ENCODE results near the gene PRSS56. TPM values are rescaled to one million over a fixed set of nuclear protein-coding genes. Genes with fewer than 3 reads are reported as not detected.

Gene PRSS56
- not detected in 2 replicates for total RNA-seq (2014; rRNA removed; shearing (Covaris generic))

DNA sequence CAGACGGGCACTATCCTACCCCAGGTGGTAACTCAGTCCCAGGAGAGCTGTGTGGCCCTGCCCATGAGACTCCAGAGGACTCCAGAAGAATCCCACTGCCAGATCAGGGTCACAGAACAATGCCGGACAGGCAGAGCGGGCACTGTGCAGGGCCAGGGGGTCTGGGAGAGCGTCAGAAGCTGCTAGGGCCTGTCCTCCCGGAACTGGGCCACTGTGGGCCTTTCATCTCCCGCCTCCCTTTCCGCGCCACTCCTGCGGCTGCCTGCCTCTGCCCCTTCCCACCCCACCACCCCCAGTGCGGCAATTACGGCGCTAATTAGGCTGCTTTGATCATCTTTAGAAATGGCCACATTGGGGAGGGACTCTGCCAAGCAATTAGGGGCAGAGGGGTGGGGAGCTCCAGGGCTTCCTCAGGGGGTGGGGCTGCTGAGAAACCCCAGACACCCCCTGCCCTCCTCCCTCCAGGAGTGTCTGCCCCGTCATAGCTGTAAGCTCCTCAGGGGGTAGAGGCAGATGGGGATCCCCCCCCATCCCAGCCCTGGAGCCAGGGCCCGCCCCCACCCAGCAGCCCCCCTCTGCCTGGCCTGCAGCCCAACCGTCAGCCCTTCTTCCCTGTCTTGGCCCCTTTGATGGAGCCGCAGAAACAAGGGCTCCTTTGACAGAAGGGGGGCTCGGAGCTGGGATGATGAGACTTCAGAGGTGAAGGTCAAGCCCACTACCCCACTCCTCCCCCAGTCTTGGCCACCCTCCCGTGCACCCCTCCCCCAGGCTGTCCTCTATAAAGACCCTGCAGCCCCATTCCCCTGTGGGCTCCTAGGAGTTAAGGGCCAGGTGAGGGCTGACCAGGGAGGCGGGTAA is at the start of gene PRSS56:
Gene PRSS56 (plus strand): TSS at position 808 of the 858 bp plus-strand sequence. CDS start 211 bp downstream, outside the sequence.
- no peak for DNase-seq (ENCODE audit: low read depth)

DNA sequence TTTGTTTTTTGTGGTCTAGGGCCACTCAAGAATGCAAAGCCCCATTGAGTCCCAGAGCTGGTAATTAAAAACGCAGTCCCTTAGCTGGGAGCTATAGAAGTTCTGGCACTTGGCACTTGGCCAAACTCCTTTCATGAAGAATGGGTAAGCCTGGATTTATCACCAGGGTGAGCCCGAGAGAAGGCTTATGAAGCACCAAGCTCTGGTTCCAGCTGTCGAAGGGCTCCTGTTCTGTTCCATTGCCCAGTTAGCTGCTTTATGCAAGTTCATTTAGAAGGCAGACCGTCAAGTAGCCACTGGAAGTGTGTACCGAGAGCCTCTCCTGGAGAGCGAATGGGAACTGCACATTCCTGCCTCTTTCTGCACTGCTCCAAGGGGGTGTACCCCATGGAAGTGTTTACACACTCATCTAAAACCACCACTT is 46.7 kb upstream of the PRSS56 start:
- DNase-seq (ENCODE audit: low read depth) = no peak

DNA sequence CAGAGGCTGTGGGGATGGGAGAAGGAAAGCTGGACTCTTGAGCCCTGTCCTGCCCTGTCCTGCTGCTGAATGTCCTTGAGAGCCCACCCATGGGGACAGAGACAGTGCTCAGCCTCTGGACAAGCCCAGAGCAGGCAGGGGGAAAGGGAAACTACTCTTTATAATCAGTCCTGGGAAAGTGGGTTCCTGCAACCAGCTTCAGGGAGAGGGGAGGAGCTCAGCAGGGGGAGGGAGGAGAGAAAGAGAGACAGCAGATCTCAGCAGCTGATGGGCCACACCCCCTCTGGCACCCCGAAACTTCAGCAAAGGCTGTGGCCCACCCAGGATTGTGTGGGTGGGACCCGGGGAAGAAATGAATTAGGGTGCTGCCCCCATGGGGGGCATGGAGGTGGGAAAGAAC is 44.1 kb upstream of the PRSS56 start:
- DNase-seq (ENCODE audit: low read depth) = no peak

DNA sequence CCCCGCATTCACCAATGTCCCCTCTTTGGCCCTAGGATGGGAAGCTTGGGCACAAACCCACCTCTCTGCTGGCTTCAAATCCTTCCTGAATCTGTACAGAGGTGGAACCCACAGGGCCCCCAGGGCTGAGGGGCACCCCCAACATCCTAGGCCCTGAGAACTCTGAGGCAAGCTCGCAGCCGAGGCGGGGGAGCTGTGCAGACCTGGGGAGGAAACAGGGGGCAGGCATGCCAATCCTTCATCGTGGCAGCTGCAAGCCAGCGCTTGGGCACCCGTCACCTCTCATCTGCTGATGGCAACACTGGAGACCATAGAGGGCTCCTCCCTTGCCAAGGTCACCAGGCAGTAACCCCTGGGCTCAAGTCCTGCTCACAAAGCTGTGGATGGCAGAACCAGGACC is 43.4 kb upstream of the PRSS56 start:
- DNase-seq (ENCODE audit: low read depth) = no peak

DNA sequence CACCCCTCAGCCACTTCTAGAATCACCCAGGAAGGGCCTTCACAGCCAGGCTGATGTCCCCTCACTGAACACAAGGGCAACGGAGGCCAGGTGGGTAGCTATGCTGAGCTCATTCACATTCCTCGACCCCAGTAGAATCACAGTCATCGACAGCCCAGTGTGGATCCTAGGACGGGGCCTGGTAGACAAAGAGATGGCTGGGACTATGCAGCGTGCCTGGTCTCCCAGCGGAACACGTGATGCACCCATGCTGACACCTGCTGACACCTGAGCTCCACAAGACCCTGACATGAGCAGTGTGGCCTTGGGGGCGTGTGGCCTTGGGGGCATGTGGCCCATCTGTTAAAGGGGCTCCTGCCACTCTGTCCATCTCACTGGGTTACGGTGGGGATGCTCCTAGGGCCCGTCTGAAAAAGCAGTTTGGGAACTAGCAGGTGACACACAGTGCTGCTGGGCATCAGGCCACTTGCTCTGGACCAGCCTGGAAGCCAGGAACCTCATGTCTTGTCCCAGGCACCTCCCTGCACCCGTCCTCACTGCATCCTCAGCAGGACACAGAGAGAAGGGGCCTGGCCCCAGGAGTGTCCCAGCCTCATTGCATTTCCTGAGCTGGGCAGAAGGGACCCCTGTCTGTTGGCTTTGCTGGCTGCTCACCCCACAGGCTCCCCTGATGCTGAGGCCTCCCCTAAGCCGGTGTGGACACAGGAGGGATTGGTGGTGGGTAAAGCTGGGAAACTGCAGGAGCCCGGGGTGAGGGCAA is 42.3 kb upstream of the PRSS56 start:
- DNase-seq (ENCODE audit: low read depth) = no peak

DNA sequence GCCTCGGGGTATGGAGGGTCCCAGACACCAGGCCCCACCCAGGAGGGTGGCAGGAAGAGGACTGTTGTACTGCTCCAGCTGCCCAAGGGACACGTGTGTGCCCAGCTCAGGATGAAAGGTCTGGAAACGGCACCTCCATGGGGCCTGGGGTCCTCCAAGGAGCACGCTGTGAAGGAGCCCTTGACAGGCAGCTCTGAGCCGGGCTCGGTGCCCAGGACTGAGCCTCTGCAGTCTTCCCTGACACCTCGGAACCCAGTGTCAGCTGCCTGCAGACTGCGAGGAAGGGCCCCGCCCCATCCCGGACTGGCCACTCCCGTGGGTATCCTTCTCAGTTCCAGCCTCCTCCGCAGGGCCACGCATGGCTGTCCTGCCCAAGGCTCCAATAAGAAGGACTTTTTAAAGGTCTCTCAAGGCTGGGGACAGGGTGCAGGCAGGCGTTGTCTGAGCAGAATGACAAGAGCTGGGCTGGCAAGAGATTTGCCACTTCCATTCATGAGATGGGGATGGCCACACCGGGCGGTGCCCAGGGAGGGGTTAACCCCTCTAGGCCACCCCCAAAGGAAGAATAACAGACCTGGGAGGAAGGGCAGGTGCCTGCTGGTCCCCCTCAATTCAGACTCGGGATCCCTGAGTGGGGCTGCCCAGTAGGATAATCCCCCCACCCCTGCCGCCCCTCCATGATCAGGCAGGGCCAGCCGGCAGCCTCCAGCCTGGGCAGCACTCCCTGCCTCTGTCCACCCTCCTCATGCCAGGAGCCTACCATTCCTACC is 41.4 kb upstream of the PRSS56 start:
- no peak for DNase-seq (ENCODE audit: low read depth)

DNA sequence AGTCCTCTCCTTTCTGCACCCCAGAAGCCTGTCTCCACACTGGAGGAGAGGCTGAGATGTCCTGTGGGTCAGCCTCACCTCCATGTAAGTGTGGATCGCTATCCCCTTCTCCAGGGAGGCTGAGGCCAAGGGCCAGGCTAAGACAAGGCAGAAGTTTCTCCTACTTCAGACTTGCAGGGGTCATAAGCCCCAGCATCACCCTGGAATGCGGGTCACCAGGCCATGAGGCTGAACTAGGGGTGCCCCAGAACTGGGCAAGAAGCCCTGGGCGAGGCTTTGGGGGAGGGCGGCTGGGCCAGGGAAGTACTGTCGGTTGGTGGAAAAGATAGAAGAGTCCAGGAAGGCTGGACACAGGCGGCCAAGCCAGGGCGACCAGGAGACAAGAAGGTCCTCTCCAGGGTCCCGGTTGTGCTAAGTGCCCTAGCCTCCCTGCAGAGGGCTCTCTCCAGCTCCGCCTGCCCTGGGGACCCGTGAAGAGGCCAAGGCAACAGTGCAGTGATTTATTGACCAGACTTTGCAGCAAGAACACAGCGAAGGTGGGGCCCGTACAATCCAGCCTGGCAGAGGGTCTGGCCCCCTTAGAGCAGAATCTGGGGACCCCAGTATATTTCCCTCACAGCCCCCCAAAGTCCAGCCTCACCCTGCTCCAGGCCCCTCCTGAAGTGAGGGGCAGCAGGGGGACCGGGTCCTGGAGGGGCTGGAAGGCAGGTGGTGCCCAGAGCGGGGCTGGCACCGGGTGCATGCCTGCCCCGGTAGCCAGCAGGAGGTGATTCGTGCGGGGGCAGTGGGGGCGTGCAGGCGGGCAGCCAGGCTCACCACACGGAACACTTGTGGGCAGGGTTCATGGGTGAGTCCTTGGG is 40.6 kb upstream of the PRSS56 start:
- DNase-seq (ENCODE audit: low read depth) = no peak

DNA sequence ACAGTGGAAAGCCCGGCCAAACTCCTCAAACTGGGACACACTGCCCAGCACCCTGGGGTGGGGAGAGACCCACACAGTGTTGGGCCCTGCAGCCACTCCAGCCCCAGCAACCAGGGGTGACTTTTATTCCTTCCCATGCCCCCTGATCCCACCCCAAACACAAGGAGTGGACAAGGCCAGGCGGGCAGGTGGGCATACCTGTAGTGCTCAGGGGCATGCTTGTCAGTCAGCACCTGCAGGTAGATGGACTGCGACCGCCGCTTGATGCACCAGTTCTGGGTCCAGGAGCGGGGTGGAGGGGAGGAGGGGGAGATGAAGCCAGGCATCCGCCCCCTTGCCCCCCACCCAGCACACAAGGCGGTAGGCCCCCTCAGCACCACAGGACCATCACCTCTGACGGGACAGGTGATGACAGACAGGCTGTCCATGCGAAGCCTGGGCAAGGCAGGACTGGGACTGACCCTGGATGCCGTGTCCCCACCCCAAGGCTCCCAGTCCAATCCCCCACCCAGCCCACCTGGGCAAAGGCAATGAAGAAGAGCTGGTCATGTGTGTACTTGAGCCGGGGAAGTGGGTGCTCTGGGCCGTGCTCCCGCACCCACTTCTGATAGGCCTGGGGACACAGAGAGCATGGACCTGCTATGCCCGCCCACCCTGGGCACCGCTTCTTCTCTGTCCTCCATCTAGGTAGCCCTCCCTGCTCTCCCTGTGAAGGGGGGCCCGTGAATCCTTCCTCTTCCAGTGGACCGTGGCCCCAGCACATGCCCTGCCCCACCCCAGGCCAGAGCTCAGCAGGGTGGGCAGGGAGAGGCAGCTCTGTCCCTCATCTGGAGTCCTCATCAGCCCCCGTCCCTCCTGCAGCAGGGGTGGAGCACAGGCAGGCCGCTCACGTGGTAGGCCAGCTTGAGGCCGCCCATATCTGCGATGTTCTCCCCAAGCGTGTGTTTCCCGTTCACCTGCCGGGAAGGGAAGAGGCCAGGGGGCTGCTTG is 39.7 kb upstream of the PRSS56 start:
- no peak for DNase-seq (ENCODE audit: low read depth)

DNA sequence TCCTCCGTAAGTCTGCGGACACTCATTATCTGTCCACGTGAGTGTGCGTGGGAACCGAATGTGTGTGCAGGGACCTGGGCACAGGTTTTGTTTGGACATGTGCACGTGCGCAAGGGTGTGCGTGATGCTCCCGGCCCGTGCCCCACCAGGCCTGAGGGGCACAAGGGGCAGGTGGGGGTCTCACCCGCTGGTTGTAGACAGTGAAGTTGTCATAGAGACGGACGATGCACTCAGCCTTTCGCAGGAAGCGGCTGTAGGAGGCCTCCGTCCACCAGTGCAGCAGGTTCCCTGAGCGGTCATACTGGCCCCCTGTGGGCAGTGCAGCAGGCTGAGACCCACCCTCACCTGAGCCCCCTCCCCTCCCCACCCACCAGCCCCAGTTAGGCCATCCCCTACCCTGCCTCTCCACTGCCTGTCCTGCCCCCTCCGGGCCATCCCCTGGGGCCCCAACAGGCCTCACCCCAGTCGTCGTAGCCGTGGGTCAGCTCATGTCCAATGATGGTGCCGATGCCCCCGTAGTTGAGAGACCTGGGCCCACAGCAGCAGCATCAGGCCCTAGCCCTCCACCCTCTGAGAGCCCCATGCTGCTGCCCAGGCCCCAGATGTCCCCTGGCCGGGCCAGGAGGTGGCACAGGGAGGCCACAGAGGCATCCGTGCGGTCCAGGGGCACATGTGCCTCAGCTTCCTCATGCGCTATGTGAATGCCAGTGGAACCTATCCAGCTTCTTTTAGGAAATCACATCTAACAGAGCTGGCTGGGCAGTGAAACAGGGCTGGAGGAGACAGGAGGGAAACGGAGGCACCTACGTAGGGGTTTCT is 38.7 kb upstream of the PRSS56 start:
- no peak for DNase-seq (ENCODE audit: low read depth)

DNA sequence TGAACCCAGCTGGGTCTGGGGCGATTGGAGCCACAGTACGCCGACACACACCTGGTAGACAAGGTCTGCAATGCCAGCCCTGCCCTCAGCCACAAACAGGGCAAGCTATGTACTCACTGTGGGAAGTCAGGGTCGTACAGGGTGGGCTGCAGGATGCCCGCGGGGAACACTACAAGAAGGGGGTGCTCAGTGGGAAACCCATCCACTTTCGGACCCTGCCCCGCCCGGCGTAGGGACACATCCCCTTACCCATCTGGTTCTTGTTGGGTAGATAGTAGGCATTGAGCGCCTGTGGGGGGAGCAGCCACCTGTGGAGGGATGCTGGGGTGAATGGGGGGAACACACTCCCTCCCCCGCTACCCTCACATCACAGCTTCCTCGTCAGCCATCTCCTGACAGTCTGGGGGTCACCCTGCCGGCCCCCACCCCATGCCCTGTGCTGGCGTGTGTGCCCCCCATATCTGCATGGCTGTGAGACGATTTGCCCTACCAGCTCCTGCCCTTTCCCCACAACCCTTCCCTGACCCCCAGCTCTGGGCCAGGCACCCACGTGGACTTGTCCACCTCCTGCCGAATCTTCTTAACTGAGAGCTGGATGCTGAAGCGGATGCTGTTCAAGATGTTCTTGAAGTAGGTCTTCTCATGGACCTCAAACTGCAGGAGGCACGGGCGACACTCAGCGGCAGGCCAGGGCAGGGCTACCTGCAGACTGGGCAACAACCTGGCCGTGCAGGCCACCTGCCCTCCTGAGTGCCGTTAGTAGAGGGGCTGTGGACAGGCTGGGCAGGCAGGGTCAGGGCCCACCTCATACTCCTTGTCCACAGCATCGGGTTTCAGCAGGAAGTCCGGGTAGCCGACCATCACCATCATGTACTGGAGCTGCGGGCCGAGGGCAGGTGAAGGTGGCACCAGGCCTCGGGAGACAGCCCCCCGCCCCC is 37.6 kb upstream of the PRSS56 start:
- DNase-seq (ENCODE audit: low read depth) = no peak

DNA sequence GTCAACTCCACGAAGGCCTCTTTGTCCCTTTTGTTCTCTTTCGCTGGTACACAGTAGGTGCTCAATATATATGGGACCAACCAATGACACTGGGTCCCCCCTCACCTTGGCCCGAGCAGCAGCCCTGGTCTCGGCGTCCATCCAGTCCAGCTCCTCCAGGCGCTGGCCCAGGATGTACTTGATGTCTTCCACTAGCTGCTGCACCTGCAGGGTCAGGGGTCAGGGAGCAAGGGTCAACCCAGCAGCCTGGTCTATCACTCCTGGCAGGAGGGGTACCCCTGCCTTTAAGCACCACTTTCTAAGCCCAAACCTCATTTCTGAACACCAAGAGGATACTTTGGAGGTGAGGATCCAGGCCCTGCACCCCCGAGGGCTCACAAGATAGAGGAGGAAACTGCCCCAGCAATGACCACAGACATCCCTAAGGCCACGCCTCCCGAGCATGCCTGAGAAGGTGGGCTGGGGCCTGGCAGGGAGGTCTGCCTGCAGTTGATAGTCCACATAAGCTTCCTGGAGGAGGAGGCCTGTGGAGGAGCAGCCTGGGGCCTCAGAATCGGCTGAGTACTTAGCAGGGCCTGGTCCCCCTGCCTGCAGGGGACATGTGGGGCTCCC is 36.8 kb upstream of the PRSS56 start:
- no peak for DNase-seq (ENCODE audit: low read depth)

DNA sequence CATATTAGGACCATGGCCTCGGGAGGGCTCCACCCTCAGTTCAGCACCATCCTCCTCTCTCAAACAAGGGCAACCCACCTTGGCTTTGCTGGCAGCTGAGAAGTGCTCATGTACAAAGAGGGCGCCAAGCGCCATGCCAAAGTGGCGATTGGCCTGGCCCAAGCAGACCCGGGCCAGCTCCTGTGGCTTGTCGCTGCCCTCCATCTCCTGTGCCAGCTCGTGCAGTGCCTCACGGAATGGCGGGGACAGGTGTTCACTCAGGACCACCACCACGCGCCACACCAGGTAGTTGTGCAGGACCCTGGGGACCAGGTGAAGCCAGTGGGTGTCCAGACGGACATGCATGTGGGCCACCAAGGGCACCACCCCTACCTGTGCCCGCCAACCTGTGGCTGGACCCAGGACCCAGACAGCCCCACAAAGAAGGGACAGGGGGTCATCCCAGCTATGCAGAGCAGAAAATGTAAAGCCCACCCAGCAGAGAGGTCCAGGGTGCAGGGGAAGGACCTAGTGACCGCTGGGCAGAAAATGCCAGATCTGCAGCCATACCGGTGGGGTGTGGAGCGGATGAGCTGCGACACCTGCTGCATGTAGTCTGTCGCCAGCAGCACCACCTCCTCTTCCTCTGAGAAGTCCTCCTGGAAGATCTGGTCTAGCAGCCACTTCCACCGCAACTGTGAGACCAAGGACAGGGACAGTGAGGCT is 36.1 kb upstream of the PRSS56 start:
- no peak for DNase-seq (ENCODE audit: low read depth)

DNA sequence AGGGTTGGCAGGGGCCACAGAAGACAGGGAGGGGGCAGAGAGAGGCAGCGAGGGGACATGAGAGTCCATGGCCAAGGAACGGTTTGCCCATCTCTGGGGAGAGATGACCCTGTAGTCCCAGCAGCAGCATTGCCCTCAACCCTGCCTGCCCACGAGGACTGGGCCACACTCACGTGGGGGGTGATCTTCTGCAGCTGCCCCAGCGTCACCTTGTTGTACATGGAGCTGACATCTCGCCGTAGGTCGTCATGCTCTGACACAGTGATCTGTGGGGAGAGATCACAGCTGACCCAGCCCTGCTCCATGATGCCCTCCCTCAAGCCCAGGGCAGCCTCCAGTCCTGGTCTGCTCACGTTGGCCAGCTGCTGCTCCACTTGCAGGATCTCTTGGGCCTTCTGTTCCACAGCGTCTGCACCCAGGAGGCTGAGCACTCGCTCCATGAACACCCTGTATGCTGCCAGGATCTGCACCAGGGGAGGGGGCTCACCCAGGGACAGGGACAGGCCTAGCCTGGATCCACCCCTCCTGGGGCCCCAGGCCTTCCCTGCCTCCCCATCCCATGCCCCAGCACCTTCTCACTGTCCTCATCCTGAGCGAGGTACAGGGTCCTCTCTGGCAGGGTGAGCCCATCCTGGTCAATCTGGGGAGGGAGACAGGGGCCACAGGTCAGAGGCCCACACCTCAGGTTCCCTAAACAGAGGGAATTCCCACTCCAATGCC is 35.4 kb upstream of the PRSS56 start:
- no peak for DNase-seq (ENCODE audit: low read depth)

DNA sequence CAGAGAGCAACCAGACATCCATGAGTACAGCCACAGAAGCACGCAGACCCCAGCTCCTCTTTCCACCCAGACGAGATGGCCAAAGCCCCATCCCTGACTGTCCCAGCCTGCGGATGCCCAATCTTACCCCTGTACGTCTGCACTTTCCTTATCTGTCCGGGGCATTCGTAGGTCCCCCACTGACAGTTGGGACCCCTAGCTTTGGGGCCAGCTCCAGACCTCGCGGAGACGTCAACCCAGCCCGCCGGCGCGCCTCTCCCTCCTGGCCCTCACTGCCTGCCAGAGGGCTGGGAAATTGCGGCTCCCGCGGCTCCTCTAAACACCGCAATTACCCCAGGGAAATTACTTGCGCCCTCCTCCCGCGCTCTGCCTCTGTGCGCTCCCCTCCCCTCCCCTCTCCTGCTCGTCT is 34.8 kb upstream of the PRSS56 start:
- DNase-seq (ENCODE audit: low read depth) = no peak

DNA sequence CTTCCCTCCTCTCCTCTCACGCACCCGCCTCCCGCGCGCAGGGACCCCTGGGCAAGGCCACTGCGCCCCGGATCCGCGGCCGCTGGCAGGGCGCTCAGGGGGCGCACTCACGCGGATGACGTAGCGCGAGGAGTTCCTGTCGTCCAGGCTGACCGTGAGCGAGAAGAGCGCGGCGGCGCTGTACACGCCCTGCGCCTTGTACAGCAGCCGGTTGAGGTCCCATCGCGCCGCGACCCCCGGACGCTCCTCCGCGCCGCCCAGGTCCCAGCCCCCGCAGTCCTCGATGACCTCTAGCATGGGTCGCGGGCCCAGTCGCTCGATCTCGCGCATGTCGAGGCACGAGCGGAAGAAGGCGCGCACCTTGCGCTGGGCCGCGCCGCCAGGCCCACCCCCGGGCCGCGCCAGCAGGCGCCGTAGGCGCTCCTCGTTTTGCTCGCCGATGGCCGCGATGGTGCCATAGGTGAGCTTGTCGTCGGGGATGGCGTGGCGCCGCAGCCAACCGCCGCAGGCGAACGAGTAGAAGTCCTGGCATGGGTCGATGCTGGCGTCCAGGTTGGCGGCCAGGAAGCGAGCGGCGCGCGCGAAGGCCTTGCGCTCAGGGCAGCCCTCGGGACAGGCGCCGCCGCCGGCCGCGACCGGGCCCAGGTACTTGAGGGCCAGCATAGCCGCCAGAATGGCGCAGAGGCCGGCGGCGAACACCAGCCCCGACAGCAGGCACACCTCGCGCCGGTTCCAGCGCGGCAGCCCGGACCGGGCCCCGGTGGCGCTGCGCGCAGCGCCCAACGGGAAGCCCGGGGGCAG is 34.2 kb upstream of the PRSS56 start:
- DNase-seq (ENCODE audit: low read depth) = no peak
